Right ventricle myocardium superior (tissue), 1 donor: Measurements from ENCODE around the gene AAK1. TPM values are rescaled to one million over a fixed set of nuclear protein-coding genes. Genes with fewer than 3 reads are reported as not detected.

Experiments
- ATAC-seq: fragments of 200-7000 bp; cut with Tn5 transposase; one replicate; pipeline ENCODE4 v1.9.1; 2020; ENCODE audit warnings: mild to moderate bottlenecking; ENCODE audit not compliant: poor library complexity
- DNase-seq: peaks from one replicate; pipeline ENCODE4 v3.0.0-alpha.2; 2020
- intact Hi-C: fragments of 100-400 bp; cut with DNase I; formaldehyde crosslinking; loops from one replicate; pipeline ENCODE4 v1.11.2; 2022
- total RNA-seq: library from RNA; stranded (reverse); fragmentation: NEBNext Ultra II Directional; extraction: Animal tissue kit (Norgen Biotek cat#: 25700); gene quantifications from one replicate; pipeline ENCODE4 v1.2.1, GENCODE V29; 2021
- donor health status: DM: no; HTN: yes; CAD: no; lungs with severe emphysema.

The AAK1 gene
- total RNA-seq, 1 donor from 2014 or later, result 87.2 TPM

GRCh38 chr2:69491864-69492263 lies 151.7 kb downstream of the AAK1 start:
- intact Hi-C loops, result no loop called here
- DNase-seq (no peak), ATAC-seq (no peak)

GRCh38 chr2:69490486-69490885 lies 153.1 kb downstream of the AAK1 start:
- intact Hi-C loops, result no loop called here
- no peak for DNase-seq
- no peak for ATAC-seq

- DNase-seq, result no peak
- no peak for ATAC-seq
- intact Hi-C loops, result no loop called here
Observed at GRCh38 chr2:69489793-69490192, 153.7 kb downstream of the AAK1 start.

GRCh38 chr2:69483696-69484095 lies 159.8 kb downstream of the AAK1 start:
- ATAC-seq (no peak), DNase-seq (no peak)
- intact Hi-C loops, result no loop called here

- intact Hi-C loops, result no loop called here
- no peak for ATAC-seq
Observed at GRCh38 chr2:69483024-69483423, 160.5 kb downstream of the AAK1 start.

GRCh38 chr2:69482471-69482870 lies 161.1 kb downstream of the AAK1 start:
- intact Hi-C loops, result no loop called here
- ATAC-seq, result no peak
- no peak for DNase-seq

More at GRCh38 chr2:69483024-69483423, 160.5 kb downstream of the AAK1 start:
- DNase-seq, result no peak

- DNase-seq (no peak), ATAC-seq (no peak)
- intact Hi-C loops, result no loop called here
Observed at GRCh38 chr2:69481421-69481820, 162.1 kb downstream of the AAK1 start.

GRCh38 chr2:69477627-69478026 lies 165.9 kb downstream of the AAK1 start:
- no peak for DNase-seq
- intact Hi-C loops, result no loop called here
- no peak for ATAC-seq

GRCh38 chr2:69474688-69475087 lies 168.9 kb downstream of the AAK1 start:
- intact Hi-C loops, result no loop called here
- no peak for ATAC-seq
- no peak for DNase-seq

GRCh38 chr2:69471793-69472192 lies 171.7 kb downstream of the AAK1 start:
- no peak for DNase-seq
- ATAC-seq, result no peak
- intact Hi-C loops, result no loop called here

- DNase-seq (no peak), ATAC-seq (no peak)
- intact Hi-C loops, result no loop called here
Observed at GRCh38 chr2:69470911-69471310, 172.6 kb downstream of the AAK1 start.

GRCh38 chr2:69469784-69470183 lies 173.8 kb downstream of the AAK1 start:
- no peak for DNase-seq
- intact Hi-C loops, result no loop called here

GRCh38 chr2:69469375-69469774 lies 174.2 kb downstream of the AAK1 start:
- DNase-seq (no peak), ATAC-seq (no peak)
- intact Hi-C loops, result no loop called here

More at GRCh38 chr2:69469784-69470183, 173.8 kb downstream of the AAK1 start:
- ATAC-seq, result no peak

- ATAC-seq (no peak), DNase-seq (no peak)
- intact Hi-C loops, result no loop called here
Observed at GRCh38 chr2:69466728-69467127, 176.8 kb downstream of the AAK1 start.

GRCh38 chr2:69465513-69466456 lies 177.8 kb downstream of the AAK1 start:
- intact Hi-C loops, result no loop called here
- ATAC-seq, result peak; percentile 83

GRCh38 chr2:69464575-69464974 lies 179.0 kb downstream of the AAK1 start:
- ATAC-seq (peak; percentile 69), DNase-seq (peak; percentile 53)
- intact Hi-C loops, result no loop called here

More at GRCh38 chr2:69465513-69466456, 177.8 kb downstream of the AAK1 start:
- peak; percentile 84 for DNase-seq

- intact Hi-C loops, result no loop called here
- no peak for ATAC-seq
- no peak for DNase-seq
Observed at GRCh38 chr2:69462780-69463179, 180.8 kb downstream of the AAK1 start.

- ATAC-seq, result no peak
- intact Hi-C loops, result no loop called here
- DNase-seq, result no peak
Observed at GRCh38 chr2:69461404-69461803, 182.1 kb downstream of the AAK1 start.

- no peak for ATAC-seq
- intact Hi-C loops, result no loop called here
Observed at GRCh38 chr2:69459936-69460335, 183.6 kb downstream of the AAK1 start.

GRCh38 chr2:69456950-69457445 lies 186.5 kb downstream of the AAK1 start:
- ATAC-seq (no peak), DNase-seq (no peak)
- intact Hi-C loops, result no loop called here

More at GRCh38 chr2:69459936-69460335, 183.6 kb downstream of the AAK1 start:
- no peak for DNase-seq
